H9 (cell line): ENCODE data around the gene HECTD3. TPM values are rescaled to one million over a fixed set of nuclear protein-coding genes. Genes with fewer than 3 reads are reported as not detected.

ENCODE experiments used
- DNase-seq: peaks from one replicate; pipeline ENCODE4 v3.0.0-alpha.2; 2017
- H2AFZ ChIP-seq: one replicate; pipeline ENCODE4 v1.6.1; 2013; ENCODE audit warnings: mild to moderate bottlenecking, low read length, control low read depth, moderate library complexity
- H2AK5ac ChIP-seq: 2 replicates; pipeline ENCODE4 v1.6.1; 2013; ENCODE audit warnings: low read length, control low read depth, mixed read lengths; ENCODE audit not compliant: insufficient read length
- H2BK120ac ChIP-seq: one replicate; pipeline ENCODE4 v1.6.1; 2013; ENCODE audit warnings: low read depth, mild to moderate bottlenecking, low read length, control low read depth, inconsistent platforms; ENCODE audit not compliant: poor library complexity, severe bottlenecking
- H2BK12ac ChIP-seq: 2 replicates; pipeline ENCODE4 v1.6.1; 2013; ENCODE audit warnings: low read length, control low read depth, mixed read lengths, low read depth; ENCODE audit not compliant: insufficient read length
- H2BK15ac ChIP-seq: 2 replicates; pipeline ENCODE4 v1.6.1; 2013; ENCODE audit warnings: low read depth, low read length, control low read depth
- H2BK20ac ChIP-seq: one replicate; pipeline ENCODE4 v1.6.1; 2013; ENCODE audit warnings: low read depth, mild to moderate bottlenecking, low read length, control low read depth, inconsistent platforms; ENCODE audit not compliant: poor library complexity, severe bottlenecking
- H2BK5ac ChIP-seq: 2 replicates; pipeline ENCODE4 v1.6.1; 2013; ENCODE audit warnings: low read length, control low read depth, mixed read lengths; ENCODE audit not compliant: insufficient read length
- H3K14ac ChIP-seq: 2 replicates; pipeline ENCODE4 v1.6.1; 2013; ENCODE audit warnings: low read length, control low read depth; ENCODE audit not compliant: insufficient read depth
- H3K18ac ChIP-seq: 2 replicates; pipeline ENCODE4 v1.6.1; 2013; ENCODE audit warnings: low read depth, mild to moderate bottlenecking, mixed read lengths, low read length, control low read depth; ENCODE audit not compliant: insufficient read length
- H3K23ac ChIP-seq: 2 replicates; pipeline ENCODE4 v1.6.1; 2013; ENCODE audit warnings: low read length, control low read depth, mixed read lengths, low read depth; ENCODE audit not compliant: insufficient read length
- H3K23me2 ChIP-seq: 2 replicates; pipeline ENCODE4 v1.6.1; 2013; ENCODE audit warnings: low read depth, mild to moderate bottlenecking, mixed read lengths, low read length, control low read depth; ENCODE audit not compliant: insufficient read length, poor library complexity, severe bottlenecking
- H3K27ac ChIP-seq: 2 replicates; pipeline ENCODE4 v1.5.1; 2013; ENCODE audit warnings: low read length, control low read depth, mixed read lengths, low read depth; ENCODE audit not compliant: insufficient read length
- H3K27me3 ChIP-seq: 2 replicates; pipeline ENCODE4 v1.6.1; 2013; ENCODE audit warnings: low read length, control low read depth, inconsistent platforms; ENCODE audit not compliant: insufficient read depth
- H3K4ac ChIP-seq: 2 replicates; pipeline ENCODE4 v1.6.1; 2013; ENCODE audit warnings: low read depth, mild to moderate bottlenecking, control low read depth, inconsistent platforms, low read length, moderate library complexity
- H3K4me1 ChIP-seq: 2 replicates; pipeline ENCODE4 v1.6.1; 2013; ENCODE audit warnings: low read length, control low read depth, inconsistent platforms; ENCODE audit not compliant: insufficient read depth
- H3K4me2 ChIP-seq: 2 replicates; pipeline ENCODE4 v1.6.1; 2013; ENCODE audit warnings: low read length, control low read depth, mixed read lengths; ENCODE audit not compliant: insufficient read length, insufficient read depth
- H3K56ac ChIP-seq: 2 replicates; pipeline ENCODE4 v1.6.1; 2013; ENCODE audit warnings: low read depth, mild to moderate bottlenecking, mixed read lengths, low read length, control low read depth; ENCODE audit not compliant: insufficient read length
- H3K79me1 ChIP-seq: 2 replicates; pipeline ENCODE4 v1.6.1; 2013; ENCODE audit warnings: low read depth, mild to moderate bottlenecking, moderate library complexity, low read length, control low read depth, inconsistent platforms; ENCODE audit not compliant: insufficient read depth, poor library complexity, severe bottlenecking
- H3K79me2 ChIP-seq: 2 replicates; pipeline ENCODE4 v1.6.1; 2013; ENCODE audit warnings: low read length, control low read depth, inconsistent platforms; ENCODE audit not compliant: insufficient read depth
- H3K9ac ChIP-seq: 2 replicates; pipeline ENCODE4 v1.6.1; 2013; ENCODE audit warnings: low read length, control low read depth, mixed read lengths; ENCODE audit not compliant: insufficient read length; ENCODE audit errors: extremely low read depth
- H3K9me3 ChIP-seq: one replicate; pipeline ENCODE4 v1.6.1; 2013; ENCODE audit warnings: low read depth, low read length, inconsistent platforms; ENCODE audit not compliant: control insufficient read depth
- H3T11ph ChIP-seq: one replicate; pipeline ENCODE4 v1.6.1; 2013; ENCODE audit warnings: mild to moderate bottlenecking, low read length, control low read depth, inconsistent platforms
- H4K20me1 ChIP-seq: one replicate; pipeline ENCODE4 v1.6.1; 2013; ENCODE audit not compliant: control insufficient read depth, insufficient read length, insufficient read depth
- H4K5ac ChIP-seq: 2 replicates; pipeline ENCODE4 v1.6.1; 2013; ENCODE audit warnings: low read depth, mild to moderate bottlenecking, mixed read lengths, low read length, control low read depth; ENCODE audit not compliant: insufficient read length
- H4K8ac ChIP-seq: replicated peaks from 2 replicates; pipeline ENCODE4 v1.6.1; 2013; ENCODE audit warnings: low read length, control low read depth, mixed read lengths, low read depth; ENCODE audit not compliant: insufficient read length
- H4K91ac ChIP-seq: 2 replicates; pipeline ENCODE4 v1.6.1; 2013; ENCODE audit warnings: low read depth, mild to moderate bottlenecking, moderate library complexity, mixed read lengths, low read length, control low read depth; ENCODE audit not compliant: insufficient read length
- H3K27ac Mint-ChIP-seq, 3 experiments: 2 replicates in 2 of 3; 3 replicates in 1 of 3; pipeline ENCODE4 v1.8.0; 2020 to 2021; ENCODE audit warnings: mixed read lengths in 3 of 3, mild to moderate bottlenecking in 1 of 3, moderate library complexity in 1 of 3
- H3K27me3 Mint-ChIP-seq: 2 replicates; pipeline ENCODE4 v1.8.0; 2021; ENCODE audit warnings: low read depth, mild to moderate bottlenecking, moderate library complexity, mixed read lengths
- H3K36me3 Mint-ChIP-seq, 3 experiments: 2 replicates in 2 of 3; 3 replicates in 1 of 3; pipeline ENCODE4 v1.8.0; 2020 to 2021; ENCODE audit warnings: low read depth in 3 of 3, mixed read lengths in 3 of 3; ENCODE audit not compliant: insufficient read depth in 1 of 3
- H3K4me1 Mint-ChIP-seq, 2 experiments: 2 replicates each; pipeline ENCODE4 v1.8.0; 2020; ENCODE audit warnings: mixed read lengths in 2 of 2
- H3K4me3 Mint-ChIP-seq, 2 experiments: 2 replicates in 1 of 2; 3 replicates in 1 of 2; pipeline ENCODE4 v1.8.0; 2020 to 2021; ENCODE audit warnings: mild to moderate bottlenecking in 2 of 2, mixed read lengths in 2 of 2, moderate library complexity in 1 of 2
- H3K9me3 Mint-ChIP-seq, 2 experiments: 2 replicates in 1 of 2; 3 replicates in 1 of 2; pipeline ENCODE4 v1.8.0; 2020; ENCODE audit warnings: mild to moderate bottlenecking in 2 of 2, mixed read lengths in 2 of 2, moderate library complexity in 1 of 2
- WGBS: extraction: QIAGEN DNeasy Blood & Tissue Kit; methylation state at CpG from one replicate; pipeline ENCODE4 v1.1.7; 2013; ENCODE audit warnings: missing lambda C conversion rate, low lambda C conversion rate, mixed read lengths; ENCODE audit not compliant: insufficient read length; ENCODE audit errors: extremely low coverage; 5-methylcytosine and 5-hydroxymethylcytosine counted together
- total RNA-seq: library from RNA; stranded (reverse); gene quantifications from 2 replicates; pipeline ENCODE4 v1.2.1, GENCODE V29; 2021
- TF ChIP-seq, protein P1 (sequence below): fragments of 200-600 bp; sonication (generic); conservative IDR thresholded peaks from 3 replicates; pipeline ENCODE4 v1.8.0; 2021; ENCODE audit warnings: antibody characterized with exemption, mild to moderate bottlenecking

Gene HECTD3
- total RNA-seq, 1 experiment from 2014 or later = 36.0 TPM

DNA sequence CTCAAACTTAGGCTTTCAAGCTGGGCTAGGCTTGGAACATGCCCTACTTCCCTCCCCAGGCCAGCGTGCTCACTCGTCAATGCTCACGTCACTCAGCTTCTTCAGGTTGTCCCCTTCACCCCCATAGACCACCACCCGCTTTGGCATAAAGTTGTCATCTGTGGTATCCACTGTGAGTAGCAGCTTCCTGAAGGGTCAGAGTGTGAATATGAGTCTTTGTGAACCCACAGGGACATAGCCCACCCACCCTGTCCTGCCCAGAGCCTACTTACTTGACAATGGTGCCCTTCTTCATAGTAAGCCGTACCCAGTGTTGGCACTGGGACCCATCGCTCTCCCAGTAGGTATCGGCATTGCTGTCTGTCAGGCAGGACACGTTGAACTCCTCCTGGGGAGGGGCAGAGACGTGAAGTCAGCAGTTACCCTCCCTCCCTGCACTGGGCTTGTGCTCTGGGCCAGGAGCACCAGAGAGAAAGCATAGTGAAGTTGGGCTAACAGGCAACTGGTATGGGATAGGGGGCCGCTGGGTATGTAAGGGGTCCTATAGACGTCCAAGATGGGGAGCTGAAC lies 1.7 kb downstream of the HECTD3 start:
- H3K4me3 Mint-ChIP-seq = peak overlapping the region; percentile 65 to 87
- no peak overlapping the region for H3K23ac ChIP-seq
- no peak overlapping the region for H3K9ac ChIP-seq

More for the DNA sequence above, 1.7 kb downstream of the HECTD3 start:
- Mint-ChIP-seq H3K27me3 (no peaks in the 10 kb centered on the region; the same call in 1 of the 2 replicates), H3K27ac (no peak overlapping the region), H3K36me3 (peaks cover 3 to 61% (median 37%) of the 10 kb centered on the region in 3 experiments), H3K9me3 (no peaks in the 10 kb centered on the region), H3K4me1 (peaks cover 24 to 25% of the 10 kb centered on the region in 2 experiments)
- no peak overlapping the region for H2BK120ac ChIP-seq
- no peaks in the 10 kb centered on the region for H4K20me1 ChIP-seq
- H2BK20ac ChIP-seq = no peak overlapping the region
- no peak overlapping the region for H2BK15ac ChIP-seq
- H4K5ac ChIP-seq = no peak overlapping the region
- no peak overlapping the region for H4K91ac ChIP-seq
- no peak for DNase-seq
- H4K8ac ChIP-seq = no peak overlapping the region
- H3K4me2 ChIP-seq = no peak overlapping the region
- no peak overlapping the region for H3K56ac ChIP-seq
- no peaks in the 10 kb centered on the region for H3K27me3 ChIP-seq
- peaks cover 7% of the 10 kb centered on the region for H3K4me1 ChIP-seq
- H3K27ac ChIP-seq = no peak overlapping the region
- H3K79me1 ChIP-seq = no peaks in the 10 kb centered on the region
- H3K23me2 ChIP-seq = peaks cover 19% of the 10 kb centered on the region
- no peaks in the 10 kb centered on the region for H3K9me3 ChIP-seq
- H3K79me2 ChIP-seq = no peaks in the 10 kb centered on the region
- H3K14ac ChIP-seq = no peak overlapping the region
- H2BK5ac ChIP-seq = no peak overlapping the region
- no peak overlapping the region for H2AFZ ChIP-seq
- no peak overlapping the region for H2BK12ac ChIP-seq
- H3K4ac ChIP-seq = no peak overlapping the region
- H2AK5ac ChIP-seq = no peak overlapping the region
- WGBS = no CpG with 5 or more reads among the region's 11 CpGs
- TF ChIP-seq, protein P1, sequence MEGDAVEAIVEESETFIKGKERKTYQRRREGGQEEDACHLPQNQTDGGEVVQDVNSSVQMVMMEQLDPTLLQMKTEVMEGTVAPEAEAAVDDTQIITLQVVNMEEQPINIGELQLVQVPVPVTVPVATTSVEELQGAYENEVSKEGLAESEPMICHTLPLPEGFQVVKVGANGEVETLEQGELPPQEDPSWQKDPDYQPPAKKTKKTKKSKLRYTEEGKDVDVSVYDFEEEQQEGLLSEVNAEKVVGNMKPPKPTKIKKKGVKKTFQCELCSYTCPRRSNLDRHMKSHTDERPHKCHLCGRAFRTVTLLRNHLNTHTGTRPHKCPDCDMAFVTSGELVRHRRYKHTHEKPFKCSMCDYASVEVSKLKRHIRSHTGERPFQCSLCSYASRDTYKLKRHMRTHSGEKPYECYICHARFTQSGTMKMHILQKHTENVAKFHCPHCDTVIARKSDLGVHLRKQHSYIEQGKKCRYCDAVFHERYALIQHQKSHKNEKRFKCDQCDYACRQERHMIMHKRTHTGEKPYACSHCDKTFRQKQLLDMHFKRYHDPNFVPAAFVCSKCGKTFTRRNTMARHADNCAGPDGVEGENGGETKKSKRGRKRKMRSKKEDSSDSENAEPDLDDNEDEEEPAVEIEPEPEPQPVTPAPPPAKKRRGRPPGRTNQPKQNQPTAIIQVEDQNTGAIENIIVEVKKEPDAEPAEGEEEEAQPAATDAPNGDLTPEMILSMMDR = no peak
- no peak overlapping the region for H3T11ph ChIP-seq
- H3K18ac ChIP-seq = no peak overlapping the region
